ENCODE measurements around the gene CYB5A.

DNA sequence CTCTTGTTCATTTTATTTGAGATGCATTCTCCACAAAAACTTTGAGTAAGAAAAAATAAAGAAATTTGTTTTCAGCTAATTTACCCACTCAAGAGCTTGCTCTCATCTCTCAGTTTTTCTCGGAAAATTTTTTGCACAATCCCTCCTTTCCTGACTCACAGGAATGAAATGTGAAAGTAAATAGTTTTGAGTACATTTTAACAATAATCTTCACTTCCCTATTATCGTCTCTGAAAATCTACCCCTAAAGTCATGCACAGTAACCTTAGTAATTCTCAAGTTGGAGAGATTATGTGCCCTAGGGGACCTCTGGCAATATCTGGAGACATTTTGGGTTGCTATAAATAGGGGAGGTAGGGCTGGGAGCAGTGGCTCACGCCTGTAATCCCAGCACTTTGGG is 2.6 kb downstream of the CYB5A start:
- TF ChIP-seq CTCF (IDR thresholded peaks at IDR 0.05; ENCODE audit: low read depth, low read length) (no peak), EZH2phosphoT487 (IDR thresholded peaks at IDR 0.05; ENCODE audit: low read depth) (no peak)

Data from OCI-LY3 (cell line).